HepG2 (cell line): ENCODE measurements around the gene RING1. TPM values are rescaled to one million over a fixed set of nuclear protein-coding genes. Genes with fewer than 3 reads are reported as not detected.

Source experiments
- ADNP ChIP-seq: sonication (generic); formaldehyde crosslinking; IDR thresholded peaks from 2 replicates; pipeline ENCODE4 v1.4.0; 2020; ENCODE audit warnings: missing genetic modification reagents
- ARNTL ChIP-seq: sonication (generic); formaldehyde crosslinking; IDR thresholded peaks from 2 replicates; pipeline ENCODE4 v1.4.0; 2020; ENCODE audit warnings: mild to moderate bottlenecking, missing genetic modification reagents
- CBFB ChIP-seq: sonication (generic); formaldehyde crosslinking; IDR thresholded peaks from 2 replicates; pipeline ENCODE4 v1.4.0; 2020; ENCODE audit warnings: missing genetic modification reagents
- FOXA3 ChIP-seq: IDR thresholded peaks from 2 replicates; pipeline ENCODE4 v1.6.1; 2016; ENCODE audit warnings: missing genetic modification reagents, missing compliant biosample characterization
- HOXA3 ChIP-seq: sonication (generic); formaldehyde crosslinking; IDR thresholded peaks from 2 replicates; pipeline ENCODE4 v1.5.0; 2020; ENCODE audit warnings: missing genetic modification reagents
- MED13 ChIP-seq: sonication (generic); formaldehyde crosslinking; IDR thresholded peaks from 2 replicates; pipeline ENCODE4 v1.5.0; 2020; ENCODE audit warnings: missing genetic modification reagents
- POLR2A ChIP-seq, 2 experiments: IDR thresholded peaks; 2 replicates each; pipeline ENCODE4 v1.6.1; 2011; ENCODE audit warnings: low read depth in 2 of 2, low read length in 2 of 2, mild to moderate bottlenecking in 1 of 2, moderate library complexity in 1 of 2; ENCODE audit not compliant: insufficient read depth in 1 of 2
- ZNF232 ChIP-seq: sonication (generic); formaldehyde crosslinking; IDR thresholded peaks from 2 replicates; pipeline ENCODE4 v1.4.0; 2020; ENCODE audit warnings: missing genetic modification reagents, borderline replicate concordance
- ZNF24 ChIP-seq: fragments of 450-650 bp; IDR thresholded peaks from 2 replicates; pipeline ENCODE4 v1.6.1; 2017; ENCODE audit warnings: antibody characterized with exemption, mild to moderate bottlenecking
- ZNF253 ChIP-seq: sonication (generic); formaldehyde crosslinking; IDR thresholded peaks from 2 replicates; pipeline ENCODE4 v1.8.0; 2022; ENCODE audit warnings: mild to moderate bottlenecking, missing genetic modification reagents, borderline replicate concordance
- ZNF274 ChIP-seq: sonication (generic); formaldehyde crosslinking; IDR thresholded peaks from 2 replicates; pipeline ENCODE4 v1.5.1; 2020; ENCODE audit warnings: mild to moderate bottlenecking, missing genetic modification reagents
- ZNF749 ChIP-seq: sonication (generic); formaldehyde crosslinking; IDR thresholded peaks from 2 replicates; pipeline ENCODE4 v1.8.0; 2022; ENCODE audit warnings: mild to moderate bottlenecking, missing genetic modification reagents, moderate library complexity, borderline replicate concordance
- polyA plus RNA-seq, 8 experiments: library from polyadenylated mRNA; depleted of rRNA in 3 of 8; stranded (reverse) in 7 of 8; unstranded in 1 of 8; fragments of >200 nt; fragmentation: Illumina TruSeq in 4 of 8; extraction: Trizol in 4 of 8; gene quantifications; 2 replicates each; pipeline versions ENCODE4 v1.2.1 to v1.2.3, GENCODE V29; 2011 to 2016; ENCODE audit warnings: low read depth in 4 of 8, missing spikeins in 1 of 8, mixed read lengths in 1 of 8; ENCODE audit not compliant: insufficient read depth in 1 of 8
- total RNA-seq, 5 experiments: library from RNA; depleted of rRNA; stranded (reverse); fragments of >200 nt; fragmentation: Illumina TruSeq; extraction: Trizol; gene quantifications; 2 replicates each; pipeline ENCODE4 v1.2.3, GENCODE V29; 2016; ENCODE audit warnings: low read depth in 1 of 5
- TF ChIP-seq, protein P1 (sequence below), 2 experiments: fragments of 450-650 bp in 1 of 2; sonication (generic) in 1 of 2; formaldehyde crosslinking in 1 of 2; IDR thresholded peaks; 2 replicates each; pipeline versions ENCODE4 v1.6.1 to v1.8.0; 2016 to 2022; ENCODE audit warnings: antibody characterized with exemption in 1 of 2, mild to moderate bottlenecking in 1 of 2, missing genetic modification reagents in 1 of 2
- TF ChIP-seq, protein P2 (sequence below): sonication (generic); formaldehyde crosslinking; IDR thresholded peaks from 2 replicates; pipeline ENCODE4 v1.5.1; 2020; ENCODE audit warnings: missing genetic modification reagents, mild to moderate bottlenecking, borderline replicate concordance
- TF ChIP-seq, protein P3 (sequence below): IDR thresholded peaks from 2 replicates; pipeline ENCODE4 v1.6.1; 2016; ENCODE audit warnings: missing compliant biosample characterization, missing genetic modification reagents, borderline replicate concordance

Gene RING1
- total and polyA plus RNA-seq, 2 of the 13 experiments (the other 11 are each of a cell fraction or from before 2014, with no cell fraction given) = 23.9 to 33.6 TPM

DNA sequence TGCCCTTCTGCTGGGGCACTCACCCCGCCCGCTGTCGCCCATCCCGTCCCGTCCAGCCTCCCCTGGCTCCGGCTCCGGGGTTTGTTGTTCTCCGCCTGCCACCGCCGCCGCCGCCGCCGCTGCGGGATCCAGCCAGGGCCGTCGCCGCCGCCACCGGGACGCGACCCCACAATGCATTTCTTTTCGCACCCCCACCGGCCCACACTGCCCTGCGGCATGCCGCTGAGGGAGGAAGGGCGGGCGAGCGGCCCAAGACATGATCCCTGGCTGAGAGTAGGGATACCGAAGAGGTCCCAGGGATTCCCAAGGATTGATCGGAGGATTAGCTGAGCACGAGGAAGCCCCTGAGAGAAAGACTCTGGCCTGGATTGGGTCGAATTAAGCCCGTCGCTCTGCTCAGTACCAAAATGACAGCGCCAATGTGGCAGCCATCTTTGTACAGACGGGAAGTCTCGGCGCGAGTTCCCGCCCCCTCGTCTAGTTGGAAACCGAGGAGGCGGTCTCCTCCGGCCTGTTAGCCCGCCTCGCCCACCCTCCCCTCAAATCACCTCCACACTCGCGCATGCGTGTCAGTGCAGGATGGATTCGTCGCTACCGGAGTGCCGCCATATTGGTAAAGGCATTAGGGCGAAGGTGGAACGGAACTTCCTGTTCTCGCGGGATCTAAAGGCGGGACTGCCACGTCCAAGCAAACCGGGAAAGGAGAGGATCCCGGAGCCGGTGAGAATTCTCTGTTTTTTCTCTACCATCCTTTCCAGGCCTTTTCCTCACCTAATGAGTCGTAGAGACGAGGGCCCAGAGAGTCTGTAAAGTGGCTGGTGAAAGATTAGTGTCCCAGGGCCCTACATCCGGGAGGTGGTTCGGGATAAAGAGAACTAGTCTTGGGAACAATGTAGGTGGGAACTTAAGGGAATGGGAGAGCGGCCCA lies 7.8 kb upstream of the RING1 start, which contains the start of the genes RXRB and SLC39A7 (continued):
- TF ChIP-seq POLR2A (IDR thresholded peaks at IDR 0.05; ENCODE audit: insufficient read depth in 1 of 2, low read depth in 2 of 2, low read length in 2 of 2) (peak in 1 of 2 experiments; percentile 90; a peak in 2 of 4 replicates), ARNTL (peak; percentile 51; the same call in 1 of the 2 replicates), ZNF24 (no peak; the same call in 1 of the 2 replicates), FOXA3 (CRISPR knock-in tag) (peak; percentile 77), ZNF232 (CRISPR knock-in tag) (peak; percentile 68; the same call in 1 of the 2 replicates), ZNF749 (CRISPR knock-in tag) (peak; percentile 56; the same call in 1 of the 2 replicates), ADNP (no peak), HOXA3 (CRISPR knock-in tag) (peak; percentile 97), ZNF253 (CRISPR knock-in tag) (no peak), CBFB (CRISPR knock-in tag) (no peak; the same call in 1 of the 2 replicates), ZNF274 (CRISPR knock-in tag) (peak; percentile 89), MED13 (peak; percentile 77; the same call in 1 of the 2 replicates)
- TF ChIP-seq, protein P1, sequence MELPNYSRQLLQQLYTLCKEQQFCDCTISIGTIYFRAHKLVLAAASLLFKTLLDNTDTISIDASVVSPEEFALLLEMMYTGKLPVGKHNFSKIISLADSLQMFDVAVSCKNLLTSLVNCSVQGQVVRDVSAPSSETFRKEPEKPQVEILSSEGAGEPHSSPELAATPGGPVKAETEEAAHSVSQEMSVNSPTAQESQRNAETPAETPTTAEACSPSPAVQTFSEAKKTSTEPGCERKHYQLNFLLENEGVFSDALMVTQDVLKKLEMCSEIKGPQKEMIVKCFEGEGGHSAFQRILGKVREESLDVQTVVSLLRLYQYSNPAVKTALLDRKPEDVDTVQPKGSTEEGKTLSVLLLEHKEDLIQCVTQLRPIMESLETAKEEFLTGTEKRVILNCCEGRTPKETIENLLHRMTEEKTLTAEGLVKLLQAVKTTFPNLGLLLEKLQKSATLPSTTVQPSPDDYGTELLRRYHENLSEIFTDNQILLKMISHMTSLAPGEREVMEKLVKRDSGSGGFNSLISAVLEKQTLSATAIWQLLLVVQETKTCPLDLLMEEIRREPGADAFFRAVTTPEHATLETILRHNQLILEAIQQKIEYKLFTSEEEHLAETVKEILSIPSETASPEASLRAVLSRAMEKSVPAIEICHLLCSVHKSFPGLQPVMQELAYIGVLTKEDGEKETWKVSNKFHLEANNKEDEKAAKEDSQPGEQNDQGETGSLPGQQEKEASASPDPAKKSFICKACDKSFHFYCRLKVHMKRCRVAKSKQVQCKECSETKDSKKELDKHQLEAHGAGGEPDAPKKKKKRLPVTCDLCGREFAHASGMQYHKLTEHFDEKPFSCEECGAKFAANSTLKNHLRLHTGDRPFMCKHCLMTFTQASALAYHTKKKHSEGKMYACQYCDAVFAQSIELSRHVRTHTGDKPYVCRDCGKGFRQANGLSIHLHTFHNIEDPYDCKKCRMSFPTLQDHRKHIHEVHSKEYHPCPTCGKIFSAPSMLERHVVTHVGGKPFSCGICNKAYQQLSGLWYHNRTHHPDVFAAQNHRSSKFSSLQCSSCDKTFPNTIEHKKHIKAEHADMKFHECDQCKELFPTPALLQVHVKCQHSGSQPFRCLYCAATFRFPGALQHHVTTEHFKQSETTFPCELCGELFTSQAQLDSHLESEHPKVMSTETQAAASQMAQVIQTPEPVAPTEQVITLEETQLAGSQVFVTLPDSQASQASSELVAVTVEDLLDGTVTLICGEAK (IDR thresholded peaks at IDR 0.05) = no peak
- TF ChIP-seq, protein P1 (CRISPR knock-in tag; IDR thresholded peaks at IDR 0.05) = peak; percentile 90
- TF ChIP-seq, protein P2, sequence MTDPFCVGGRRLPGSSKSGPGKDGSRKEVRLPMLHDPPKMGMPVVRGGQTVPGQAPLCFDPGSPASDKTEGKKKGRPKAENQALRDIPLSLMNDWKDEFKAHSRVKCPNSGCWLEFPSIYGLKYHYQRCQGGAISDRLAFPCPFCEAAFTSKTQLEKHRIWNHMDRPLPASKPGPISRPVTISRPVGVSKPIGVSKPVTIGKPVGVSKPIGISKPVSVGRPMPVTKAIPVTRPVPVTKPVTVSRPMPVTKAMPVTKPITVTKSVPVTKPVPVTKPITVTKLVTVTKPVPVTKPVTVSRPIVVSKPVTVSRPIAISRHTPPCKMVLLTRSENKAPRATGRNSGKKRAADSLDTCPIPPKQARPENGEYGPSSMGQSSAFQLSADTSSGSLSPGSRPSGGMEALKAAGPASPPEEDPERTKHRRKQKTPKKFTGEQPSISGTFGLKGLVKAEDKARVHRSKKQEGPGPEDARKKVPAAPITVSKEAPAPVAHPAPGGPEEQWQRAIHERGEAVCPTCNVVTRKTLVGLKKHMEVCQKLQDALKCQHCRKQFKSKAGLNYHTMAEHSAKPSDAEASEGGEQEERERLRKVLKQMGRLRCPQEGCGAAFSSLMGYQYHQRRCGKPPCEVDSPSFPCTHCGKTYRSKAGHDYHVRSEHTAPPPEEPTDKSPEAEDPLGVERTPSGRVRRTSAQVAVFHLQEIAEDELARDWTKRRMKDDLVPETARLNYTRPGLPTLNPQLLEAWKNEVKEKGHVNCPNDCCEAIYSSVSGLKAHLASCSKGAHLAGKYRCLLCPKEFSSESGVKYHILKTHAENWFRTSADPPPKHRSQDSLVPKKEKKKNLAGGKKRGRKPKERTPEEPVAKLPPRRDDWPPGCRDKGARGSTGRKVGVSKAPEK (CRISPR knock-in tag) = no peak
- TF ChIP-seq, protein P3, sequence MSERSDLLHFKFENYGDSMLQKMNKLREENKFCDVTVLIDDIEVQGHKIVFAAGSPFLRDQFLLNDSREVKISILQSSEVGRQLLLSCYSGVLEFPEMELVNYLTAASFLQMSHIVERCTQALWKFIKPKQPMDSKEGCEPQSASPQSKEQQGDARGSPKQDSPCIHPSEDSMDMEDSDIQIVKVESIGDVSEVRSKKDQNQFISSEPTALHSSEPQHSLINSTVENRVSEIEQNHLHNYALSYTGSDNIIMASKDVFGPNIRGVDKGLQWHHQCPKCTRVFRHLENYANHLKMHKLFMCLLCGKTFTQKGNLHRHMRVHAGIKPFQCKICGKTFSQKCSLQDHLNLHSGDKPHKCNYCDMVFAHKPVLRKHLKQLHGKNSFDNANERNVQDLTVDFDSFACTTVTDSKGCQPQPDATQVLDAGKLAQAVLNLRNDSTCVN (CRISPR knock-in tag) = peak; percentile 72
